Skin epidermis (tissue), 12 donors: ENCODE measurements around the gene KCNG2.
A peak's percentile ranks its signal among the peaks of the same experiment; 100 is the strongest.

Experiments
- H3K27ac ChIP-seq, 21 experiments: fragments of 200-600 bp; sonication (generic) in 11 of 21; one replicate each; pipeline ENCODE4 v1.5.0; 2020; ENCODE audit warnings: mild to moderate bottlenecking in 3 of 21, inconsistent platforms in 2 of 21, moderate library complexity in 2 of 21
- H3K4me3 ChIP-seq, 7 experiments: fragments of 200-600 bp; sonication (generic) in 2 of 7; one replicate each; pipeline ENCODE4 v1.5.0; 2020; ENCODE audit warnings: inconsistent platforms in 2 of 7, mild to moderate bottlenecking in 2 of 7, moderate library complexity in 1 of 7

The KCNG2 gene

GRCh38 chr18:79782566-79783308 is 15.0 kb upstream of the KCNG2 start:
- H3K4me3 ChIP-seq: no peak overlapping the region
- H3K27ac ChIP-seq: no peak overlapping the region

DNA sequence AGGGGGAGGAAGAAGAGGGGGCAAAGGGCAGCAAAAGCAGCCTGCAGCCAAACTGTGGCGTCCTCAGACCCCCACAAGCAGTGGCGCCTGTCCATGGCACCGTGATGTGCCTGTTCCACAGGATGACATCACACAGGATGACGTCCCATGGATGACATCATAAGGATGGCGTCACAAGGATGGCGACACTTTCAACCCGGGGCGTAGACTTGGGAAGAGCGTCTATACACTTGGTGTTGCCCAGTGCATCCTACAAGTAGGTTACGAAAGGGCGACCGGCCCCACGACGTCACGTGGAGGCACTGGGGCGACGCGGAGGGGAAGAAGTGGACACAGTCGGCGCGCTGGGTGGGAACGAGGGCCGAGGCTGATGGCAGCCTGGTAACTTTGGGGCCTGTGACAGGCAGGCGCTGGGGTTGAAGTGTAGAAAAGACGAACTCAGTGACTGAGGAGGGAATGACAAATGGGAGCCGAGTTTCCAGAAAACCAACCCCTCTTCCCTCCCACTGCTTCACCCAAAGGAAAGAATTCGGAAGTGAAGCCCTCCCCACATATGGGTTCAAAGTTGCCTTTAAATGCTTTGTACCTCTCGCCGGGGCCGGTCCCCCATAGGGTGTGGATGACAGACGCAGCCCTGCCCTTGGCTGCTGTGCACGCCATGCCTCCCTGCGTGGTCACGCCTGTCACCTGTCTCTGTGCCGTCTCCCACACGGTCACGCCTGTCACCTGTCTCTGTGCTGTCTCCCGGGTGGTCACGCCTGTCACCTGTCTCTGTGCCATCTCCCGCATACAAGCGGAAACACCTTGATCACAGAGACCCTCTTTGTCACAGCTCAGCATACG is 13.4 kb upstream of the KCNG2 start:
- Histone ChIP-seq H3K4me3 (no peak overlapping the region), H3K27ac (no peak overlapping the region)

DNA sequence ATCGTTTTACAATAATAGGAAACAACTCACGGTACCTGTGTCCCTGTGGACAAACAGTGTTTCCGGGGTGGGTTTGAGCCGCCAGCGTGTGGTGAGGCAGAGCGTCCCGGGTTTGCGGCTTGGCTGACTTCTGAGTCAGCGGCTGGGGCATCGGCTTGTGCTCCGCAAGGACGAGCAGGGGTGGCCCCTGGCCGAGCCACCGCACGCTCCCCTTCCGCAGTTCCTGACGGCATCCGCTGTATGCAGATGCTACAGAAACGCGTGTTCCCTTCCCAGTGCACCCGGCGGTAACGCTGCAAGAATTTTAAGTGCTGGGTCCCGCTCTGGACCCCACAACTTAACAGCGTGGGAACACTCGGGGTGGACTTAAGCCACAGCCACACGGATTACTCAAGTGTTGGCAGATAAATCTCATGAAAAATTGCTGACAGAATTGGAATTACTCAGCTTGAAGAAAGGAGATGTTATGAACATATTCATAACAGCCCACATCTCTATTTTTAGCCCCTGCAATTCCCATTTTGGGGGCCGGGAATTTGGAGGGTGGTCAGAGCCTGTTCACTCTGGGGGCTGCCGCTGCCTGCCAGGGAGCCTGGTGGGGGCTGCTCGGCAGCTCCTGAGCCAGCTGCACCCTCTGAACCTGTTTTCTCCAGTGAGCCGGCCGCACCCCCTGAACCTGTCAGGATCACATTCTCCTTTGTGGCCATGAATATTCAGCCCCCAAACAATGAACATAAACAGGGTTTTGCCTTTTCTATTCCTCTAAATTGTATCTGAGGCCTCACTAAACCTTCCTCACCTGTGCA is 12.6 kb upstream of the KCNG2 start:
- no peak overlapping the region for H3K4me3 ChIP-seq
- no peak overlapping the region for H3K27ac ChIP-seq

GRCh38 chr18:79785831-79786230 is 11.9 kb upstream of the KCNG2 start:
- no peak overlapping the region for H3K27ac ChIP-seq
- no peak overlapping the region for H3K4me3 ChIP-seq

GRCh38 chr18:79786304-79786703 is 11.4 kb upstream of the KCNG2 start:
- Histone ChIP-seq H3K27ac (no peak overlapping the region), H3K4me3 (no peak overlapping the region)

DNA sequence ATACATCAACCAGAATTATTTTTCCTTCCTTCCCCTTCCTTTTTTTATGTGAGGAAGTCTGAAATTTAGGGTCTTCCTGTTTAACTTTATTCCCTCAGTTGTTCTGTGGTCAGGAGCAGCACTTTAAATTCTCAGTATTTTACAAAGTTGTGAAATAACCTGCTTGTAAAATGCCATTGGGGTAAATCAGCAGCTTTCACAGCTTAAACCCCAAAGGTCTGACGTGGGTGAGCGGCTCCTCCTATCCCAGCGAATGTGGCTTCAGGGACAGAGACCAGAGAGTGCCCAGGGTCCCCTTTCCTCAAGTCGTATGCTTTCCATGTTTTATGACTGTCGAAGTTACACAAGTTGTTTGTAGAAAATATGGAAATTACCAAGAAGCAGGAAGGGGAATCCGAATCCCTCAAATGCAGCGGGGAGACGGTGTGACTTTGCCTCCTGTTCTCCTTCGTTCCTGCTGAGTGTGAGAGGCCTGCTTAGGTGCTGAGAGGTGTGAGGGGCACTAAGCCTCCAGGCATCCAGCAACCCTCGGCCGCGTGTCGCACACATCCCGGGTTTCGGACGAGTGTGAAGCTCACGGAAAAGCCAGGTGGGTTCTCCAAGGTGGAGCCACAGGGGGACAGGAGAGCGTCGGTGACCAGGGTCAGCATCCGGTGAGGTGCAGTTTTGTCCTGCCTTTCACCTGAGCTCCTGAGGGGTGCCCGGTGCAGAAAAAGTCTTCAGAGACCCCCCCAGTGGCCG is 10.8 kb upstream of the KCNG2 start:
- Histone ChIP-seq H3K27ac (no peak overlapping the region), H3K4me3 (no peak overlapping the region)

DNA sequence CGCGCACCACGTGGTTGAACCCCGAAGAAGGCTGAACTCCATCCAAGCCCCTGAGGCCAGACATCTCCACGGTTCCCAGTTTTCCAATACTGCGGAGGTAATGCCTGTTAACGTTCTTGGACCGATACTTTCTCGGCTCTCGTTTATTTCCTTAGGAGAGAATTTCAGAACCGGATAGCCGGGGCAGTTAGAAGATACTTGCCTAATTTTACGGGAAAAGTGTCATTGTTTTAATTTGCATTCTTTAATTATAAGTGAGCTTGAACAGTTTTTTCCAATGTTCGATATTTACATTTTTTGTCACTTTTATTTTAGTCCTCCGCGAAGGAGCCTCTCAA is 10.2 kb upstream of the KCNG2 start:
- Histone ChIP-seq H3K4me3 (no peak overlapping the region), H3K27ac (no peak overlapping the region)

- Histone ChIP-seq H3K4me3 (peak overlapping the region in 2 of 7 experiments; percentile 13 to 14), H3K27ac (no peak overlapping the region)
Observed at GRCh38 chr18:79787865-79788733, 9.6 kb upstream of the KCNG2 start.

GRCh38 chr18:79788734-79789085 is 9.0 kb upstream of the KCNG2 start:
- Histone ChIP-seq H3K4me3 (no peak overlapping the region), H3K27ac (no peak overlapping the region)

DNA sequence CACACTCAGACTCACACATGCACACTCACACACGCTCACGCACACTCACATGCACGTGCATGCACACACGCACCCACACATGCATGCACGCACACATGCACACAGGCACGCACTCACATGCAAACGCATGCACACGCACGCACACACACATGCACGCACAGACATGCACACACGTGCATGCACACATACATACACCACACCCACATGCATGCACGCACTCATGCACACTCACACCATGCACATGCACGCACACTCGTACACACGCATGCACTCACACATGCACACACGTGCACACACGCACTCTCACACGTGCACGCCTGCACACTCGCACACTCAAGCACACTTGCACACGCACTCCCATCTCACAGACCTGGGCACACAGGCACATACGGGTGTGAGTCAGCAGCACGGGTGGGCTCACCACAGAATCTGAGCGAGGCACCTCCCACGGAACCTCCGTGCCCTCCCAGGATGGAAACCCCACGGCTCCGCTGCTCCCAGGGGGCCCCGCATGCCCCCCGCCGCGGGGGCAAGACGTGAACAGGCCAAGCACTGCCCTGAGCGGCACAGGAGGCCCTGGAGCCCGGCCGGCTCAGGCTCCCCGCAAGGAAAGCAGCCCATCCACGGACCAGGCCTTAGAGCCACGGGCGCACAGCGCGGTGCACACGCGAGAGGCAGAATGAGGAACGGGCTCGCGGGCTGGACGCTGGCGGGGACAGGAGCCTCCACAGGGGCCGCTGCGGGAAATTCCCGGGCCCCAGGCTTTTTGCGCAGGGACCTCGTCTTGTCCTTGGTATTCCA is 8.4 kb upstream of the KCNG2 start:
- Histone ChIP-seq H3K27ac (no peak overlapping the region), H3K4me3 (no peak overlapping the region)

DNA sequence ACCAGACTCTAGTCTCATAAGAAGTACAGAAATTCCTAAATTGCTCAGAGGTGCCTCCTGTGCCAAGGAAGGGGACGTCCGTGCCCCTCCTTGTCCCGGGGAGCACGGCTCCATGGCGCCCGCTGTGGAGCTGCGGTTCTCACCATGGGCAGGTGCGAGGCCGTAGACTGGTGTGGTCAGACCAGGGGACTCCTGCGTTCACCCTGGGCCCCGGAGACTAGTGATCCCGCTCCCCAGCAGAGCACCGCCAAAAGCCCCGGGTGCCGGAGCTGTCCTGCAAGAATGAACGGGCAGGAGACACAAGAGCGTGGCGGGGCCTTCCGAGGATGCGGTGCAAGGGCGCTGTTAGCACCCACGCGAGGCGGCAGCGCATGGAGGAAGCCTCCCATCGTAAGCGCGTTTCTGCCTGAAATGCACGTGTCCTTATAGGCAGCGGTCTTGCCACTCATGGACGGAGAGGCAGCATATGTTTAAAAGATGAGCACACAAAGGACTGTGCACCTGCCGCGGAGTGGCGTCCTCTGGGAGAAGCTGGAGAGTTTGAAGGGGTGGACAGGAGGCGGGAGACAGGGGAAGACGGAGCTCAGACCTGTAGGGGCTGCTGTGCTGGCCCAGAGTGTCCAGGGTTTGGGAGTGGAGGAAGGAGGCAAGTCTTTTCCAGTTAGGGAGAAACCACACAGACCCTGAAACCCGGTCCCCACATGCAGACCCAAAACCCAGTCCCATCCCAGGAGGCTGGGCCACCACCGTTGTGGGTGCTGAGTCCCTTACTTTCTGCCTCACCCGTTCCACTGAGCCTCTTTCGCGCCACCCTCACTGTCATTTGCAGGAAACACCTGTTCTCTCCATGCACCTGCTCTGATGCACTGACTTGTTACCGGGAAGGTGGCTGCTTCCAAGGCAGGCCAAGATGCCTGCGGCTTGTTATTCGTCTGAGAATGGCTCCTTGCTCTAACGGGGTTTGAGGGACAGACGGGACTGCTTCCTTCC is 7.5 kb upstream of the KCNG2 start:
- H3K4me3 ChIP-seq: no peak overlapping the region
- no peak overlapping the region for H3K27ac ChIP-seq

- Histone ChIP-seq H3K27ac (peak overlapping the region in 3 of 21 experiments; percentile 0 to 29 (median 5)), H3K4me3 (no peak overlapping the region)
Observed at GRCh38 chr18:79790996-79791972, 6.5 kb upstream of the KCNG2 start.

- Histone ChIP-seq H3K4me3 (no peak overlapping the region), H3K27ac (peak overlapping the region in 1 of 21 experiments; percentile 27)
Observed at GRCh38 chr18:79792096-79792987, 5.4 kb upstream of the KCNG2 start.

GRCh38 chr18:79792988-79793355 is 4.8 kb upstream of the KCNG2 start:
- Histone ChIP-seq H3K27ac (no peak overlapping the region), H3K4me3 (no peak overlapping the region)

- Histone ChIP-seq H3K4me3 (no peak overlapping the region), H3K27ac (no peak overlapping the region)
Observed at GRCh38 chr18:79794846-79795245, 2.9 kb upstream of the KCNG2 start.
